ENCODE results near the gene UST.

UST gene

GRCh38 chr6:148887181-148887580 is 140.4 kb downstream of the UST start:
- TF ChIP-seq EZH2phosphoT487 (IDR thresholded peaks at IDR 0.05; ENCODE audit: borderline replicate concordance): no peak
- TF ChIP-seq, protein P1, sequence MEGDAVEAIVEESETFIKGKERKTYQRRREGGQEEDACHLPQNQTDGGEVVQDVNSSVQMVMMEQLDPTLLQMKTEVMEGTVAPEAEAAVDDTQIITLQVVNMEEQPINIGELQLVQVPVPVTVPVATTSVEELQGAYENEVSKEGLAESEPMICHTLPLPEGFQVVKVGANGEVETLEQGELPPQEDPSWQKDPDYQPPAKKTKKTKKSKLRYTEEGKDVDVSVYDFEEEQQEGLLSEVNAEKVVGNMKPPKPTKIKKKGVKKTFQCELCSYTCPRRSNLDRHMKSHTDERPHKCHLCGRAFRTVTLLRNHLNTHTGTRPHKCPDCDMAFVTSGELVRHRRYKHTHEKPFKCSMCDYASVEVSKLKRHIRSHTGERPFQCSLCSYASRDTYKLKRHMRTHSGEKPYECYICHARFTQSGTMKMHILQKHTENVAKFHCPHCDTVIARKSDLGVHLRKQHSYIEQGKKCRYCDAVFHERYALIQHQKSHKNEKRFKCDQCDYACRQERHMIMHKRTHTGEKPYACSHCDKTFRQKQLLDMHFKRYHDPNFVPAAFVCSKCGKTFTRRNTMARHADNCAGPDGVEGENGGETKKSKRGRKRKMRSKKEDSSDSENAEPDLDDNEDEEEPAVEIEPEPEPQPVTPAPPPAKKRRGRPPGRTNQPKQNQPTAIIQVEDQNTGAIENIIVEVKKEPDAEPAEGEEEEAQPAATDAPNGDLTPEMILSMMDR (conservative IDR thresholded peaks at IDR 0.05; ENCODE audit: low read length): no peak
- peaks cover 35% of the 10 kb centered on the region for H3K4me1 ChIP-seq (ENCODE audit: insufficient read depth, low read length, poor library complexity, severe bottlenecking)
- H3K9me3 ChIP-seq (ENCODE audit: insufficient read depth, low read depth, low read length): no peaks in the 10 kb centered on the region
- no peaks in the 10 kb centered on the region for H3K27me3 ChIP-seq (ENCODE audit: insufficient read depth, low read length, poor library complexity, severe bottlenecking)
- H4K20me1 ChIP-seq (ENCODE audit: insufficient read depth, low read length, poor library complexity, severe bottlenecking): no peaks in the 10 kb centered on the region
- H3K79me2 ChIP-seq (ENCODE audit: insufficient read depth, low read length): no peaks in the 10 kb centered on the region
- H3K4me3 ChIP-seq (ENCODE audit: low read length, poor library complexity, severe bottlenecking): no peak overlapping the region
- no peaks in the 10 kb centered on the region for H3F3A ChIP-seq (ENCODE audit: low read depth)
- no peak overlapping the region for H3K9ac ChIP-seq (ENCODE audit: low read depth, low read length, poor library complexity, severe bottlenecking)
- H3K4me2 ChIP-seq (ENCODE audit: low read depth, low read length, poor library complexity, severe bottlenecking): no peak overlapping the region
- no peak overlapping the region for H2AFZ ChIP-seq (ENCODE audit: low read length)
- no peaks in the 10 kb centered on the region for H3K9me2 ChIP-seq (replicated peaks; ENCODE audit: low read depth, low read length)
- peaks cover 9% of the 10 kb centered on the region; the same call in 1 of the 2 replicates for H3K36me3 ChIP-seq (ENCODE audit: insufficient read depth, low read length)

DNA sequence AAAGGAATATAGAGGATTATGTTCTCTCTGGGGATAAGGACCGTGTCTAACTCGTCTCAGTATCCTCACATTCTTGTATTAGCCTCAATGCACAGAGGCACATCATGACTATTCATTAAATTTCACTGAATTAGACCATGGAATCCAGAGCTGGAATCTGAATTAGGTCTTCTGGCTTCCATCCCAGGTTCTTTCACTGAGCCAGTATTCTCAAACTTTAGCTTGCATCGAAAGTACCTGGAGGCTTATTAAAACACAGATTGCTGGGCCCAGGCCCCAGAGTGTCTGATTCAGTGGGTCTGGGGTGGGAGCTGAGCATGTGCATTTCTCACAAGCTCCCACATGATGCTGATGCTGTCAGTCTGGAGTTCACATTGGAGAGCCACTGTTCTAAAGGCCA is 142.0 kb downstream of the UST start:
- Histone ChIP-seq H3K9me2 (replicated peaks; ENCODE audit: low read depth, low read length) (no peaks in the 10 kb centered on the region), H3K79me2 (ENCODE audit: insufficient read depth, low read length) (no peaks in the 10 kb centered on the region), H3F3A (ENCODE audit: low read depth) (no peaks in the 10 kb centered on the region), H3K9me3 (ENCODE audit: insufficient read depth, low read depth, low read length) (no peaks in the 10 kb centered on the region), H3K9ac (ENCODE audit: low read depth, low read length, poor library complexity, severe bottlenecking) (no peak overlapping the region), H2AFZ (ENCODE audit: low read length) (no peak overlapping the region), H3K4me3 (ENCODE audit: low read length, poor library complexity, severe bottlenecking) (no peak overlapping the region), H3K4me1 (ENCODE audit: insufficient read depth, low read length, poor library complexity, severe bottlenecking) (peaks cover 26% of the 10 kb centered on the region), H3K27me3 (ENCODE audit: insufficient read depth, low read length, poor library complexity, severe bottlenecking) (no peaks in the 10 kb centered on the region), H4K20me1 (ENCODE audit: insufficient read depth, low read length, poor library complexity, severe bottlenecking) (no peaks in the 10 kb centered on the region), H3K36me3 (ENCODE audit: insufficient read depth, low read length) (peaks cover 9% of the 10 kb centered on the region; the same call in 1 of the 2 replicates), H3K4me2 (ENCODE audit: low read depth, low read length, poor library complexity, severe bottlenecking) (no peak overlapping the region)
- TF ChIP-seq, protein P1 (conservative IDR thresholded peaks at IDR 0.05; ENCODE audit: low read length): no peak
- no peak for TF ChIP-seq EZH2phosphoT487 (IDR thresholded peaks at IDR 0.05; ENCODE audit: borderline replicate concordance)

- H3K79me2 ChIP-seq (ENCODE audit: insufficient read depth, low read length): no peaks in the 10 kb centered on the region
- H3K27me3 ChIP-seq (ENCODE audit: insufficient read depth, low read length, poor library complexity, severe bottlenecking): no peaks in the 10 kb centered on the region
- TF ChIP-seq, protein P1 (conservative IDR thresholded peaks at IDR 0.05; ENCODE audit: low read length): no peak
- no peak for TF ChIP-seq EZH2phosphoT487 (IDR thresholded peaks at IDR 0.05; ENCODE audit: borderline replicate concordance)
- no peak overlapping the region for H3K9ac ChIP-seq (ENCODE audit: low read depth, low read length, poor library complexity, severe bottlenecking)
- no peaks in the 10 kb centered on the region for H3K9me2 ChIP-seq (replicated peaks; ENCODE audit: low read depth, low read length)
- no peak overlapping the region for H3K4me2 ChIP-seq (ENCODE audit: low read depth, low read length, poor library complexity, severe bottlenecking)
- no peaks in the 10 kb centered on the region for H3K9me3 ChIP-seq (ENCODE audit: insufficient read depth, low read depth, low read length)
- no peaks in the 10 kb centered on the region for H4K20me1 ChIP-seq (ENCODE audit: insufficient read depth, low read length, poor library complexity, severe bottlenecking)
- peaks cover 14% of the 10 kb centered on the region for H3K4me1 ChIP-seq (ENCODE audit: insufficient read depth, low read length, poor library complexity, severe bottlenecking)
- no peak overlapping the region for H3K4me3 ChIP-seq (ENCODE audit: low read length, poor library complexity, severe bottlenecking)
- H3K36me3 ChIP-seq (ENCODE audit: insufficient read depth, low read length): peaks cover 9% of the 10 kb centered on the region; the same call in 1 of the 2 replicates
- H2AFZ ChIP-seq (ENCODE audit: low read length): no peak overlapping the region
- no peaks in the 10 kb centered on the region for H3F3A ChIP-seq (ENCODE audit: low read depth)
These were observed 143.3 kb downstream of the UST start for GRCh38 chr6:148890096-148890495.

Measured in Loucy (cell line).